ENCODE results near the gene FBXO42. TPM values are rescaled to one million over a fixed set of nuclear protein-coding genes. Genes with fewer than 3 reads are reported as not detected.
A peak's percentile ranks its signal among the peaks of the same experiment; 100 is the strongest.

Gene FBXO42
- total and polyA plus RNA-seq, 2 of the 4 experiments (the other 2 are of a cell fraction) = 12.0 to 18.8 TPM

DNA sequence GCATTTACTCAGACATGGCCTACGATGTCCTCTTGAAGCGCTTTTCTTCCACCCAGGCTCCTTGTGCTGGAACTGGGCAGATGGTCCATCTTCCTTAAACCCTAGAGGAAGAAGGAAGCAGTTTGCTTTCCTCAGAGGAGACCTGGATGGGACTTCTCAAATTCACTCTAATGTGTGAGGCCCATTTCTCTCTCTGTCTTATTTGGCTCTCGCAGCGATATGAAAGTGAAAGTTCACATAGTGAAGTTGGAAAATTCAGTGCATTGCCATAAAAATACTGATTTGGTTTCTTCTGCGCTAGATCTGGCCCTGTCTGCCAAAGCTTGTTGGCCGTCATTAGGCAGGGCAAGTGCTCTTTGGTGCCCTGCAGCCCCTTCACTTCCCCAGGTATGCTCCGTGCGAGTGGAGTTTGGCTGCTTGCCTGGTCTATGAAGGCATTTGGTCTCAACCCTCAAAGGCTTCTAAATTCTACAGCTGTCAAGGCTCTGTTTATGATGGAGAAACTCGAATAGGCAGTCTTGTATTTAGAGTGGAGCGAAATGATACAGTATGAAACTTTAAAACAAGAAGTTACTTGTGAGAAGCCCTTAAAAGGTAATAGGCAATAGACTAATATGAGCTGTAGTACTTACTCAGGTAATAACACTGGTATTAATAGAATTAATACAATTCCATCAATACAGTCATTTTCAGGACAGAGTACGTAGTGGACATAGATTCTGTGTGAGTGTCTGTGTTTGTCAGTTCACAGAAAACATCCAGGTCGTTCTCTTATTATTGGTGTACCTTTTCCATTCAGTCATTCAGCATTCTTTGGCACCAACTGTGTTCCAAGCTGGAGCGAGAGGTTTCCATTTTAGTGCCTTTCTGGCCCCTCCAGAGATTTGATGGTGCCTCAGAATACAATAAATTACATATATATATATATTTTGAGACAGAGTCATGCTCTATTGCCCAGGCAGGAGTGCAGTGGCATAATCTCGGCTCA is 35.2 kb upstream of the FBXO42 start:
- no peak overlapping the region for H2AFZ ChIP-seq (replicated peaks; ENCODE audit: low read length, poor library complexity)
- peak overlapping the region; percentile 62 for H3K9ac ChIP-seq (ENCODE audit: low read depth, low read length)
- peak overlapping the region; percentile 65 for H2AK5ac ChIP-seq (ENCODE audit: low read depth, low read length)
- TF ChIP-seq, protein P1, sequence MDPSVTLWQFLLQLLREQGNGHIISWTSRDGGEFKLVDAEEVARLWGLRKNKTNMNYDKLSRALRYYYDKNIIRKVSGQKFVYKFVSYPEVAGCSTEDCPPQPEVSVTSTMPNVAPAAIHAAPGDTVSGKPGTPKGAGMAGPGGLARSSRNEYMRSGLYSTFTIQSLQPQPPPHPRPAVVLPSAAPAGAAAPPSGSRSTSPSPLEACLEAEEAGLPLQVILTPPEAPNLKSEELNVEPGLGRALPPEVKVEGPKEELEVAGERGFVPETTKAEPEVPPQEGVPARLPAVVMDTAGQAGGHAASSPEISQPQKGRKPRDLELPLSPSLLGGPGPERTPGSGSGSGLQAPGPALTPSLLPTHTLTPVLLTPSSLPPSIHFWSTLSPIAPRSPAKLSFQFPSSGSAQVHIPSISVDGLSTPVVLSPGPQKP (IDR thresholded peaks at IDR 0.05; ENCODE audit: borderline replicate concordance, low read depth, low read length) = no peak
- TF ChIP-seq CHD1 (IDR thresholded peaks at IDR 0.05; ENCODE audit: low read depth, low read length) = no peak
- TF ChIP-seq, protein P2, sequence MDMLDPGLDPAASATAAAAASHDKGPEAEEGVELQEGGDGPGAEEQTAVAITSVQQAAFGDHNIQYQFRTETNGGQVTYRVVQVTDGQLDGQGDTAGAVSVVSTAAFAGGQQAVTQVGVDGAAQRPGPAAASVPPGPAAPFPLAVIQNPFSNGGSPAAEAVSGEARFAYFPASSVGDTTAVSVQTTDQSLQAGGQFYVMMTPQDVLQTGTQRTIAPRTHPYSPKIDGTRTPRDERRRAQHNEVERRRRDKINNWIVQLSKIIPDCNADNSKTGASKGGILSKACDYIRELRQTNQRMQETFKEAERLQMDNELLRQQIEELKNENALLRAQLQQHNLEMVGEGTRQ (IDR thresholded peaks at IDR 0.05; ENCODE audit: low read depth, low read length) = no peak
- peak overlapping the region; percentile 35; the same call in 1 of the 2 replicates for H2BK20ac ChIP-seq (ENCODE audit: low read depth, low read length)
- H3K4ac ChIP-seq (ENCODE audit: low read depth, low read length) = peak overlapping the region; percentile 47
- no peaks in the 10 kb centered on the region for H3K27me3 ChIP-seq (ENCODE audit: control insufficient read depth, insufficient read depth, low read length)
- peak overlapping the region; percentile 51 for H4K5ac ChIP-seq (ENCODE audit: low read depth, low read length)
- peak; percentile 27 for ATAC-seq (ENCODE audit: low read depth)
- WGBS, 2 experiments (ENCODE audit: extremely low coverage in 2 of 2, insufficient read length in 1 of 2) = 73% methylated on average over 2 of the region's 14 CpGs; no CpG with 5 or more reads in 1 of the 2 experiments
- peak overlapping the region; percentile 59 for H3K18ac ChIP-seq (ENCODE audit: low read depth, low read length)
- H4K20me1 ChIP-seq (ENCODE audit: insufficient read depth, low read length) = peaks cover 76% of the 10 kb centered on the region
- H3K4me3 ChIP-seq (ENCODE audit: insufficient read depth, low read depth, low read length) = peak overlapping the region; percentile 28
- dilution Hi-C loops (cut with HindIII; ENCODE audit: low sequenced_read_pairs, unreplicated experiment) = no loop called here
- intact Hi-C loops (cut with micrococcal nuclease) = no loop called here
- no peak overlapping the region; the same call in 2 of the 3 replicates for H2BK15ac ChIP-seq (ENCODE audit: low read depth, low read length)
- in situ Hi-C loops (cut with MboI; ENCODE audit: low sequenced_read_pairs) = no loop called here
- H2BK120ac ChIP-seq (ENCODE audit: low read depth, low read length) = peak overlapping the region; percentile 52
- H2BK5ac ChIP-seq (ENCODE audit: low read depth, low read length, poor library complexity, severe bottlenecking) = peak overlapping the region; percentile 67
- H3K36me3 ChIP-seq (ENCODE audit: control insufficient read depth, insufficient read depth, low read length) = no peaks in the 10 kb centered on the region
- peaks cover 20 to 80% of the 10 kb centered on the region in 2 experiments for H3K79me1 ChIP-seq (ENCODE audit: low read depth in 1 of 2, low read length in 2 of 2)
- DNase-seq = peak; percentile 30
- ChIA-PET CTCF (interaction anchor here (0.6 to 0.9 kb wide), 2 partner anchors 11 to 24 kb away, joined by 3 to 4 read pairs; no protein-coding TSS in a partner anchor), POLR2A (ENCODE audit: unreplicated experiment) (no interaction called here)
- peak overlapping the region; percentile 80 for H3K14ac ChIP-seq (replicated peaks; ENCODE audit: low read depth, low read length)
- peak overlapping the region in 1 of 2 experiments; percentile 23; a peak in 1 of 4 replicates for H4K8ac ChIP-seq (ENCODE audit: low read depth in 2 of 2, low read length in 2 of 2)
- peak overlapping the region; percentile 43; the same call in 1 of the 2 replicates for H3K56ac ChIP-seq (ENCODE audit: extremely low read depth, insufficient read depth, low read length)
- H3K9me1 ChIP-seq (ENCODE audit: insufficient read depth, low read length) = peaks cover 54% of the 10 kb centered on the region
- H3K4me2 ChIP-seq (ENCODE audit: low read depth, low read length) = peak overlapping the region; percentile 67
- no peak overlapping the region for H2AK9ac ChIP-seq (replicated peaks; ENCODE audit: low read depth, low read length, poor library complexity)
- H3K27ac ChIP-seq (ENCODE audit: insufficient read depth, low read length) = peak overlapping the region; percentile 73
- H3K4me1 ChIP-seq (ENCODE audit: control insufficient read depth, insufficient read depth, low read length) = peaks cover 28% of the 10 kb centered on the region
- peak overlapping the region; percentile 37 for H4K91ac ChIP-seq (ENCODE audit: insufficient read depth, low read depth, low read length)
- no peaks in the 10 kb centered on the region for H3K9me3 ChIP-seq (ENCODE audit: control insufficient read depth, insufficient read depth, low read length)
- no TSS peak for BruUV-seq (replicated peaks)
- H3K23ac ChIP-seq (ENCODE audit: low read depth, low read length) = peak overlapping the region; percentile 57; the same call in 1 of the 2 replicates

Measured in IMR-90 (cell line).